ENCODE data around the gene LRRC4B.

- no peak for TF ChIP-seq CTCF (tag by site-specific recombination; IDR thresholded peaks at IDR 0.05)
- no peak for TF ChIP-seq REST (tag by site-specific recombination; IDR thresholded peaks at IDR 0.05)
- no peak for TF ChIP-seq ATF2 (tag by site-specific recombination; IDR thresholded peaks at IDR 0.05; ENCODE audit: low read depth)
- TF ChIP-seq, protein P1, sequence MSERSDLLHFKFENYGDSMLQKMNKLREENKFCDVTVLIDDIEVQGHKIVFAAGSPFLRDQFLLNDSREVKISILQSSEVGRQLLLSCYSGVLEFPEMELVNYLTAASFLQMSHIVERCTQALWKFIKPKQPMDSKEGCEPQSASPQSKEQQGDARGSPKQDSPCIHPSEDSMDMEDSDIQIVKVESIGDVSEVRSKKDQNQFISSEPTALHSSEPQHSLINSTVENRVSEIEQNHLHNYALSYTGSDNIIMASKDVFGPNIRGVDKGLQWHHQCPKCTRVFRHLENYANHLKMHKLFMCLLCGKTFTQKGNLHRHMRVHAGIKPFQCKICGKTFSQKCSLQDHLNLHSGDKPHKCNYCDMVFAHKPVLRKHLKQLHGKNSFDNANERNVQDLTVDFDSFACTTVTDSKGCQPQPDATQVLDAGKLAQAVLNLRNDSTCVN (tag by site-specific recombination; optimal IDR thresholded peaks at IDR 0.05), result no peak
- TF ChIP-seq ZNF302 (tag by site-specific recombination; IDR thresholded peaks at IDR 0.05; ENCODE audit: low read depth), result no peak
Observed at GRCh38 chr19:50542943-50543342, 25.3 kb downstream of the LRRC4B start.
